K562 (cell line): ENCODE results near the gene COL25A1. TPM values are rescaled to one million over a fixed set of nuclear protein-coding genes. Genes with fewer than 3 reads are reported as not detected.

Source experiments
- ARID1B ChIP-seq: fragments of 450-650 bp; IDR thresholded peaks from 2 replicates; pipeline ENCODE4 v1.6.1; 2016; ENCODE audit warnings: antibody characterized with exemption, mild to moderate bottlenecking, inconsistent platforms
- CBFA2T2 ChIP-seq: fragments of 450-650 bp; conservative IDR thresholded peaks from 2 replicates; pipeline ENCODE4 v1.6.1; 2017; ENCODE audit warnings: mild to moderate bottlenecking
- CCAR2 ChIP-seq: fragments of 200-400 bp; formaldehyde crosslinking; IDR thresholded peaks from 2 replicates; pipeline ENCODE4 v1.6.1; 2017; ENCODE audit warnings: mild to moderate bottlenecking, low read depth, low read length
- CTBP1 ChIP-seq: fragments of 450-650 bp; IDR thresholded peaks from 2 replicates; pipeline ENCODE4 v1.6.1; 2016; ENCODE audit warnings: borderline replicate concordance
- GMEB1 ChIP-seq: fragments of 250-450 bp; sonication (Bioruptor Pico); IDR thresholded peaks from 2 replicates; pipeline ENCODE4 v1.4.0; 2020; ENCODE audit warnings: mild to moderate bottlenecking
- HLTF ChIP-seq: fragments of 450-650 bp; IDR thresholded peaks from 2 replicates; pipeline ENCODE4 v1.6.1; 2016
- MAFF ChIP-seq: IDR thresholded peaks from 2 replicates; pipeline ENCODE4 v1.6.1; 2012; ENCODE audit warnings: low read length, improper control_type of control experiment
- MAFG ChIP-seq: fragments of 450-650 bp; conservative IDR thresholded peaks from 2 replicates; pipeline ENCODE4 v1.6.1; 2016; ENCODE audit warnings: missing genetic modification characterization, missing compliant biosample characterization
- MBD2 ChIP-seq: sonication (generic); IDR thresholded peaks from 2 replicates; pipeline ENCODE4 v1.6.1; 2016; ENCODE audit warnings: low read depth, borderline replicate concordance
- NR0B1 ChIP-seq: fragments of 450-650 bp; IDR thresholded peaks from one replicate; pipeline ENCODE4 v1.6.1; 2018; ENCODE audit warnings: mild to moderate bottlenecking, moderate library complexity; ENCODE audit not compliant: partially characterized antibody
- POLR2AphosphoS5 ChIP-seq: IDR thresholded peaks from 2 replicates; pipeline ENCODE4 v1.6.1; 2011; ENCODE audit warnings: mild to moderate bottlenecking, low read depth, low read length, moderate library complexity; ENCODE audit not compliant: control insufficient read depth, insufficient read depth
- PRDM10 ChIP-seq: fragments of 450-650 bp; IDR thresholded peaks from 2 replicates; pipeline ENCODE4 v1.6.1; 2018; ENCODE audit not compliant: partially characterized antibody
- SIN3A ChIP-seq, 2 experiments: fragments of 150-350 bp in 1 of 2; IDR thresholded peaks; 2 replicates each; pipeline ENCODE4 v1.6.1; 2011 to 2016; ENCODE audit warnings: borderline replicate concordance in 2 of 2, low read depth in 2 of 2, low read length in 2 of 2, mild to moderate bottlenecking in 2 of 2, moderate library complexity in 2 of 2; ENCODE audit not compliant: control insufficient read depth in 1 of 2
- SRSF7 ChIP-seq: fragments of 200-400 bp; formaldehyde crosslinking; optimal IDR thresholded peaks from 2 replicates; pipeline ENCODE3; 2017; ENCODE audit warnings: mild to moderate bottlenecking, low read depth, low read length
- TBL1XR1 ChIP-seq, 2 experiments: IDR thresholded peaks; 2 replicates each; pipeline ENCODE4 v1.6.1; 2012; ENCODE audit warnings: improper control_type of control experiment in 2 of 2, low read length in 2 of 2, mild to moderate bottlenecking in 1 of 2
- THRAP3 ChIP-seq: fragments of 450-650 bp; IDR thresholded peaks from 2 replicates; pipeline ENCODE4 v1.6.1; 2016; ENCODE audit warnings: mild to moderate bottlenecking, inconsistent platforms, borderline replicate concordance
- ZFP36 ChIP-seq: fragments of 150-350 bp; IDR thresholded peaks from 2 replicates; pipeline ENCODE4 v1.6.1; 2018; ENCODE audit warnings: low read length, low read depth; ENCODE audit not compliant: partially characterized antibody
- ZNF354B ChIP-seq: fragments of 250-450 bp; sonication (Bioruptor Pico); IDR thresholded peaks from 2 replicates; pipeline ENCODE4 v1.4.0; 2020
- ZNF512 ChIP-seq: IDR thresholded peaks from 2 replicates; pipeline ENCODE4 v1.6.1; 2016; ENCODE audit warnings: missing genetic modification characterization, missing compliant biosample characterization
- ZNF766 ChIP-seq: fragments of 200-800 bp; sonication (Bioruptor generic); conservative IDR thresholded peaks from 2 replicates; pipeline ENCODE4 v1.6.1; 2016; ENCODE audit warnings: missing genetic modification characterization, missing compliant biosample characterization
- ZNF785 ChIP-seq: fragments of 250-450 bp; sonication (Bioruptor Pico); IDR thresholded peaks from 2 replicates; pipeline ENCODE4 v1.4.0; 2020; ENCODE audit warnings: mild to moderate bottlenecking
- polyA plus RNA-seq, 8 experiments: library from polyadenylated mRNA; depleted of rRNA in 4 of 8; stranded (reverse) in 5 of 8; unstranded in 3 of 8; fragments of >200 nt; fragmentation: Nextera tagmentation in 2 of 8; fragmentation: Illumina TruSeq in 1 of 8; extraction: Ambion mirVana in 2 of 8; extraction: Trizol in 1 of 8; gene quantifications; 2 replicates each; pipeline versions ENCODE4 v1.2.1 to v1.2.3, GENCODE V29; 2011 to 2014; ENCODE audit warnings: inconsistent platforms in 1 of 8, missing spikeins in 1 of 8
- total RNA-seq, 7 experiments: library from RNA; depleted of rRNA in 6 of 7; stranded (reverse); fragments of >200 nt in 6 of 7; fragmentation: Illumina TruSeq in 2 of 7; extraction: Trizol in 2 of 7; gene quantifications; 2 replicates each; pipeline versions ENCODE4 v1.2.1 to v1.2.3, GENCODE V29; 2011 to 2021; ENCODE audit warnings: low replicate concordance in 1 of 7

Gene COL25A1
- total and polyA plus RNA-seq, 9 of the 15 experiments (the other 6 are each of a cell fraction or from before 2014, with no cell fraction given), result 0.03 to 0.62 (median 0.27) TPM

- TF ChIP-seq HLTF, result peak; percentile 52; the same call in 1 of the 2 replicates
- no peak for TF ChIP-seq NR0B1
- peak; percentile 97 for TF ChIP-seq ARID1B
- no peak for TF ChIP-seq ZNF354B
- peak in 1 of 2 experiments; percentile 54; a peak in 3 of 4 replicates for TF ChIP-seq TBL1XR1 (IDR thresholded peaks at IDR 0.05; ENCODE audit: low read length in 2 of 2)
- TF ChIP-seq GMEB1 (CRISPR knock-in tag), result no peak
- no peak for TF ChIP-seq THRAP3
- TF ChIP-seq MBD2, result no peak
- 0 out of 2 replicates have a peak, but pooled peaks have one; percentile 28 for TF ChIP-seq ZNF766
- TF ChIP-seq CCAR2, result no peak
- no peak for TF ChIP-seq ZNF785 (CRISPR knock-in tag)
- TF ChIP-seq CBFA2T2, result peak; percentile 81
- TF ChIP-seq SRSF7, result no peak
- peak; percentile 48 for TF ChIP-seq PRDM10
- TF ChIP-seq ZFP36, result no peak
- no peak for TF ChIP-seq SIN3A (IDR thresholded peaks at IDR 0.05; ENCODE audit: borderline replicate concordance in 2 of 2, control insufficient read depth in 1 of 2, low read depth in 2 of 2, low read length in 2 of 2)
- TF ChIP-seq MAFG (tag), result peak; percentile 59; the same call in 1 of the 2 replicates
- peak; percentile 79; the same call in 1 of the 2 replicates for TF ChIP-seq CTBP1
- TF ChIP-seq POLR2AphosphoS5, result peak; percentile 74
- TF ChIP-seq MAFF, result peak; percentile 19; the same call in 1 of the 2 replicates
- peak; percentile 64 for TF ChIP-seq ZNF512 (tag)
Observed at GRCh38 chr4:109148577-109149075, 153.8 kb downstream of the COL25A1 start (continued).
